Spinal cord (tissue), 10 donors: ENCODE measurements around the gene LSP1. TPM values are rescaled to one million over a fixed set of nuclear protein-coding genes. Genes with fewer than 3 reads are reported as not detected.

ENCODE experiments used
- DNase-seq, 6 donors: peaks; one replicate each; pipeline versions ENCODE4 v3.0.0 to v3.0.0-alpha.2; 2013 to 2015; ENCODE audit warnings: low spot score in 6 of 6, low read depth in 4 of 6
- H3K27ac ChIP-seq: one replicate; pipeline ENCODE4 v1.5.1; 2013; ENCODE audit warnings: low read depth, low read length, control low read depth
- H3K27me3 ChIP-seq: one replicate; pipeline ENCODE4 v1.6.1; 2013; ENCODE audit warnings: low read length; ENCODE audit not compliant: control insufficient read depth, insufficient read depth
- H3K36me3 ChIP-seq: one replicate; pipeline ENCODE4 v1.6.1; 2013; ENCODE audit warnings: low read length; ENCODE audit not compliant: control insufficient read depth, insufficient read depth
- H3K4me1 ChIP-seq: one replicate; pipeline ENCODE4 v1.6.1; 2013; ENCODE audit warnings: low read length; ENCODE audit not compliant: control insufficient read depth, insufficient read depth
- H3K4me3 ChIP-seq: one replicate; pipeline ENCODE4 v1.5.1; 2013; ENCODE audit warnings: low read depth, low read length, control low read depth
- H3K9me3 ChIP-seq: one replicate; pipeline ENCODE4 v1.6.1; 2013; ENCODE audit warnings: low read length; ENCODE audit not compliant: control insufficient read depth, insufficient read depth
- WGBS: methylation state at CpG from one replicate; pipeline ENCODE4 v1.1.5; 2013; ENCODE audit warnings: missing lambda C conversion rate; ENCODE audit not compliant: insufficient coverage; 5-methylcytosine and 5-hydroxymethylcytosine counted together
- polyA plus RNA-seq, 2 donors: library from polyadenylated mRNA; unstranded; fragments of 120-200 nt; gene quantifications; one replicate each; pipeline ENCODE4 v1.2.1, GENCODE V29; 2013; ENCODE audit not compliant: insufficient read length in 2 of 2
- total RNA-seq, 2 donors: library from RNA; depleted of rRNA in 1 of 2; stranded (reverse); fragments of 120-200 nt in 1 of 2; fragments of >200 nt in 1 of 2; gene quantifications; one replicate each; pipeline versions ENCODE4 v1.2.3 to v1.2.4, GENCODE V29; 2013 to 2014
- donor health status: healthy.

The LSP1 gene
- total and polyA plus RNA-seq, 4 donors: 2.1 to 10.6 (median 7.9) TPM

DNA sequence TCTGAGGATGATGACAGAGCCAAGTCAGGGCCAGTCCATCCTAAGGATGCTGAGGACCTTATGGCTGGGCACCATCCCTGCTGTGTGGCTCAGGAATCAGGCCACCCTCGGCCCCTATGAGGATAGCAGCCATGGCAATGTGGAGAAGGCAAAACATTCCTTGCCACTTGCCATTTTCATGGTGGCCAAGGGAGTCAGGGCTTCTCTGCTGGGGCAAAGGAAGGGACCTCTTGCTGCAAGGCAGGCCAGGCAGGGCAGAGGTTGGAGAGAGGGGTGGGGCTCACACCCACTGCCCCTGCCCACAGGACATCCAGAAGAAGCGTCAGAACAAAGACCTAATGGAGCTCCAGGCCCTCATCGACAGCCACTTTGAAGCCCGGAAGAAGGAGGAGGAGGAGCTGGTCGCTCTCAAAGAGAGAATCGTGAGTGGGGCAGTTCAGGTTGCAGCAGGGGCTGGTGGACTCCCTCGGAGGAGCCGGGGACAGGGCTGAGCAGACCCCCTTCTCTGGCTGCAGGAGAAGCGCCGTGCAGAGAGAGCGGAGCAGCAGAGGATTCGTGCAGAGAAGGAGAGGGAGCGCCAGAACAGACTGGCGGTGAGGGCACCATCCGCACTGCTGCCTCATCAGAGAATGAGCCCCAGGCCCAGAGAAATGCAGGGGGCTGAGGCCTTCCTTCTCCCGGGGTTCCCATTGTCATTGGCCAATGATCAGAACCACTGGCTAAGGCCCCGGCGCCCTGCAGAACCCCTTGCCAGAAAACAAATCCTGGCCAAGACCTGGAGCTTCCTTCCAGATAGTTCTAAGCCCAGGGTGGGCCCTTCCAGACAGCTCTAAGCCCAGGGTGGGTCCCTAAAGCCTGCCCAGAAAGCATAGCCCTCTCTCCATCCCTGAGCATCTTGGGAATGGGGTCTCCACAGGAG lies 80.8 kb downstream of the LSP1 start:
- Histone ChIP-seq H3K27ac (no peak overlapping the region), H3K4me3 (no peak overlapping the region), H3K36me3 (no peaks in the 10 kb centered on the region), H3K27me3 (no peaks in the 10 kb centered on the region), H3K9me3 (no peaks in the 10 kb centered on the region), H3K4me1 (peaks cover 7% of the 10 kb centered on the region)
- WGBS: 80% methylated on average over 17 of the region's 18 CpGs
- DNase-seq: no peak

GRCh38 chr11:1934335-1935155 lies 81.7 kb downstream of the LSP1 start:
- no peaks in the 10 kb centered on the region for H3K36me3 ChIP-seq
- no peak for DNase-seq
- H3K9me3 ChIP-seq: no peaks in the 10 kb centered on the region
- H3K4me3 ChIP-seq: no peak overlapping the region
- no peak overlapping the region for H3K27ac ChIP-seq
- no peaks in the 10 kb centered on the region for H3K27me3 ChIP-seq
- H3K4me1 ChIP-seq: peaks cover 11% of the 10 kb centered on the region
- 79% methylated on average over 23 of the region's 24 CpGs for WGBS

- Histone ChIP-seq H3K27me3 (no peaks in the 10 kb centered on the region), H3K4me1 (peaks cover 11% of the 10 kb centered on the region), H3K36me3 (no peaks in the 10 kb centered on the region), H3K27ac (no peak overlapping the region), H3K4me3 (no peak overlapping the region), H3K9me3 (no peaks in the 10 kb centered on the region)
- 86% methylated on average over 30 of the region's 33 CpGs for WGBS
- no peak for DNase-seq
Measured at GRCh38 chr11:1935156-1936071, 82.5 kb downstream of the LSP1 start.

DNA sequence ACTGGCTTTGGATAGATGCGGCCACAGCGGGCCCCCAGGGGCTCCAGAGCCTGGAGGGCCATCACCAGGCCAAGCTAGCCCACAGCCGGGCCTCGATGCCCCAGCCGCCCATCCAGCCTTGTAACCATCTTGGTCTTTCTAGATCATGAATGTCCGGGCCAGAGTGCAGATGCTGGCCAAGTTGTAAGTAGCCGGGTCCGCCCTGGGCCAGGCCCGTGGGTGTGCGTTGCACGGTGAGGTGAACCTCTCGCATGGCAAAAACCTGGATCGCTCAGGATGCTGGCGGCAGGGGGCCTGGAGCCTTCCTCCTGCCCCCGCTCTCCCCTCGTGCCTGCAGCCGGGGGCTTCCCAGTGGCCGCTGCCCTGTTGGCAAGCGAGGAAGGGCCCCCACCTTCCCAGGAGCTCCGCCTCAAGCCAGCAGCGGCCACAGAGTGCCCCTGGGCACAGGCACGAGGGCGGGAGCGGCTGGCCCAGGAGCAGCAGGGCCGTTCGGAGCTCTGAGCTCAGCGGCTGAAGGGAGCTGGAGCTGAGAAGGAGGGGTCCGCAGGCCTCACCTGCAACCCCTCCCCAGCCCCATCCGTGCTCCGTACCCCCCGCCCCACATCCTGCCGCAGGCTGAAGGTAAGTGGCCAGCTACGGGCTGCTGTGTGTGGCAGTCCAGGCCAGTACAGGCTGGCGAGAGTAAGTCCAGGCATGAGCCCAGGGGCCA lies 83.3 kb downstream of the LSP1 start:
- Histone ChIP-seq H3K9me3 (no peaks in the 10 kb centered on the region), H3K27ac (no peak overlapping the region), H3K36me3 (no peaks in the 10 kb centered on the region), H3K27me3 (no peaks in the 10 kb centered on the region), H3K4me3 (no peak overlapping the region), H3K4me1 (peaks cover 11% of the 10 kb centered on the region)
- WGBS: 87% methylated on average over 29 of the region's 34 CpGs
- no peak for DNase-seq

DNA sequence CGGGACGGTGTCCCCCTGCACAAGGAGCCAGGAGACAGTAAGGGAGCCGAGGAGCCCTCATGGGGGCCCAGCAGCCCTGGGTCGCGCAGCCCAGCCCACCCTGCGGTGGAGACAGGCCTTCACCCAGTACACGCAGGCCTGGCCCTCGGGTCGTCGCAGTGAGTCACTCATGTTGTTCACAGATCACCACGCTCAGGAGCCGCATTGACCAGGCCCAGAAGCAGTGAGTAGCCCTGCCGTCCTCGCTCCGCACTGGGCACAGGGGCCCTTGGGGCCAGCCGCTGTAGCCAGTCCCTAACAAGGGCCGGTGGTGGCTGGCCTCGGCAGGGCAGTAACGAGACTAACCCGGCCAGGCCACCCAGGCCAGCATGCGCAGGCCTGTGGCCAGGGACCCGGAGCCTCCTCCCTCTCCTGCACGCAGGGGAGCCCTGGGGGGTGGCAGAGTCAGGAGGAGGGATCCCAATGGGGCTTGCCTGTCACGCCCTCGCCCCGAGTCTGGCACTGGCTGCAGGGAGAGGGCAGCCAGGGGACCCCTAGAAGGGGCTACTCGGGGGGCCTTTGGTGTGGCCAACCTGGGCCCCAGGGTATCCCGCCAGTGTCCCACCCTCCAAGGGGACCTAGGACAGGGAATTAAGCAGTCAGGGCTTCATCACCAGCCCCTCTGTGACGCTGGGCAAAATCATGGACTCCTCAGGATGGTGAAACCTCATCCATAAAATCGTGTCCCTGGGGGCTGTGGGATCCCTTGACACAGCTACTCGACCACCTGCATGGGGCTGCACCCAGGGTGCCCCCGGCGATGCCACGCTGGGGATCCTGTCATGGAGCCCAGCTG lies 84.1 kb downstream of the LSP1 start:
- Histone ChIP-seq H3K27ac (no peak overlapping the region), H3K4me1 (peaks cover 8% of the 10 kb centered on the region), H3K36me3 (no peaks in the 10 kb centered on the region), H3K4me3 (no peak overlapping the region), H3K27me3 (no peaks in the 10 kb centered on the region), H3K9me3 (no peaks in the 10 kb centered on the region)
- WGBS: 91% methylated on average over 33 of the region's 34 CpGs
- no peak for DNase-seq

GRCh38 chr11:1937616-1938342 lies 84.9 kb downstream of the LSP1 start:
- DNase-seq: no peak
- 80% methylated on average over 32 of the region's 35 CpGs for WGBS
- no peak overlapping the region for H3K27ac ChIP-seq

GRCh38 chr11:1938343-1939005 lies 85.6 kb downstream of the LSP1 start:
- peaks cover 10% of the 10 kb centered on the region for H3K4me1 ChIP-seq
- no peak for DNase-seq
- H3K27ac ChIP-seq: peak overlapping the region; percentile 40
- WGBS: 81% methylated on average over 23 of the region's 27 CpGs
- H3K9me3 ChIP-seq: no peaks in the 10 kb centered on the region
- no peaks in the 10 kb centered on the region for H3K36me3 ChIP-seq
- H3K4me3 ChIP-seq: no peak overlapping the region
- no peaks in the 10 kb centered on the region for H3K27me3 ChIP-seq

More at GRCh38 chr11:1937616-1938342, 84.9 kb downstream of the LSP1 start:
- no peaks in the 10 kb centered on the region for H3K9me3 ChIP-seq
- H3K4me3 ChIP-seq: no peak overlapping the region
- H3K36me3 ChIP-seq: no peaks in the 10 kb centered on the region
- H3K4me1 ChIP-seq: peaks cover 10% of the 10 kb centered on the region
- H3K27me3 ChIP-seq: no peaks in the 10 kb centered on the region
